Measurements from ENCODE around the gene MYBBP1A.

MYBBP1A gene

DNA sequence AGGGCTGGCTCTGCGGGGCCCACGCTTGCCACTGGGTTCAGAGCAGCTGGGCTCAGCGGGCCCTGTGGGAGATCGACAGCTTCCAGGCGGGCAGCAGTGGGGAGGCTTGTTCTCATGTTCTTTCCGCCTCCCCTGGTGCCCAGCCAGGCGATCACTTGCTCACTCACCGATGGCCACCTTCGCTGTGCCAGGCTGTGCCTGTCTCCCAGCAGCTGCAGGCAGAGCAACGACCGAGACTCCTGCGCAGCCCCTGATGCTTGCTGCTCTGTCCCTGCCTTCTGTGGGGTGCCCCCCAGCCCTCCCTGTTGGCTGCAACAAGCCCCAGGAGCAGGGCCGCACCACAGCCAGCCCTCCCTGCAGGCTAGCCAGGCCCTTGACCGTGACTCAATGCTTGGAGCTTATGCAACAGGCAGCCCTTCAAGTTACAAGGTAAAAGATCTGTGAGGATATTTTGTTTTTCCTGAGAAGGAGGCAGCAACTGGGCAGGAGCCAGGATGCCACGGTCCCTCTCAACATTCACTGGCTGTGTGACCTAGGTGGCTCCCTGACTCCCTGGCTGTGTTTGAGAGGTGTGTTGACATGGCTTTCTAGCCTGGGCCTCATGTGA, 66.1 kb downstream of the MYBBP1A start:
- Histone ChIP-seq H3K4me2 (ENCODE audit: low read length) (no peak overlapping the region), H3K27me3 (ENCODE audit: control insufficient read depth, low read length) (peaks cover 21% of the 10 kb centered on the region), H3K27ac (ENCODE audit: low read depth, low read length) (no peak overlapping the region), H3K9me2 (replicated peaks; ENCODE audit: control insufficient read depth, low read length) (no peaks in the 10 kb centered on the region), H3K36me3 (ENCODE audit: control insufficient read depth, low read length) (no peaks in the 10 kb centered on the region), H3K79me2 (ENCODE audit: control insufficient read depth, low read length) (no peaks in the 10 kb centered on the region), H3K9me3 (ENCODE audit: control insufficient read depth, insufficient read depth, low read length) (no peaks in the 10 kb centered on the region), H3F3A (ENCODE audit: control insufficient read depth, insufficient read depth) (no peaks in the 10 kb centered on the region), H3K4me3 (ENCODE audit: low read length) (no peak overlapping the region), H3K4me1 (ENCODE audit: control insufficient read depth, low read length) (peaks cover 10% of the 10 kb centered on the region), H4K20me1 (ENCODE audit: control insufficient read depth, insufficient read depth, low read depth, low read length) (no peaks in the 10 kb centered on the region)
- TF ChIP-seq EZH2phosphoT487 (IDR thresholded peaks at IDR 0.05; ENCODE audit: borderline replicate concordance, low read length), result no peak
- TF ChIP-seq, protein P1, sequence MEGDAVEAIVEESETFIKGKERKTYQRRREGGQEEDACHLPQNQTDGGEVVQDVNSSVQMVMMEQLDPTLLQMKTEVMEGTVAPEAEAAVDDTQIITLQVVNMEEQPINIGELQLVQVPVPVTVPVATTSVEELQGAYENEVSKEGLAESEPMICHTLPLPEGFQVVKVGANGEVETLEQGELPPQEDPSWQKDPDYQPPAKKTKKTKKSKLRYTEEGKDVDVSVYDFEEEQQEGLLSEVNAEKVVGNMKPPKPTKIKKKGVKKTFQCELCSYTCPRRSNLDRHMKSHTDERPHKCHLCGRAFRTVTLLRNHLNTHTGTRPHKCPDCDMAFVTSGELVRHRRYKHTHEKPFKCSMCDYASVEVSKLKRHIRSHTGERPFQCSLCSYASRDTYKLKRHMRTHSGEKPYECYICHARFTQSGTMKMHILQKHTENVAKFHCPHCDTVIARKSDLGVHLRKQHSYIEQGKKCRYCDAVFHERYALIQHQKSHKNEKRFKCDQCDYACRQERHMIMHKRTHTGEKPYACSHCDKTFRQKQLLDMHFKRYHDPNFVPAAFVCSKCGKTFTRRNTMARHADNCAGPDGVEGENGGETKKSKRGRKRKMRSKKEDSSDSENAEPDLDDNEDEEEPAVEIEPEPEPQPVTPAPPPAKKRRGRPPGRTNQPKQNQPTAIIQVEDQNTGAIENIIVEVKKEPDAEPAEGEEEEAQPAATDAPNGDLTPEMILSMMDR (IDR thresholded peaks at IDR 0.05; ENCODE audit: low read depth, low read length, poor library complexity, severe bottlenecking), result no peak

Data from DOHH2 (cell line).